Fibroblast of lung (primary cell): ENCODE data around the gene OR6B1.

Experiments
- EZH2 ChIP-seq: IDR thresholded peaks from 2 replicates; pipeline ENCODE4 v1.5.1; 2012; ENCODE audit warnings: low read length, control low read depth, mild to moderate bottlenecking; ENCODE audit errors: missing control alignments
- TF ChIP-seq, protein P1 (sequence below), 2 donors: IDR thresholded peaks in 1 of 2; conservative IDR thresholded peaks in 1 of 2; 1 replicate in 1 of 2; 2 replicates in 1 of 2; pipeline ENCODE4 v1.5.1; 2011 to 2012; ENCODE audit warnings: low read length in 2 of 2, control low read depth in 1 of 2, inconsistent platforms in 1 of 2, low read depth in 1 of 2, mild to moderate bottlenecking in 1 of 2

DNA sequence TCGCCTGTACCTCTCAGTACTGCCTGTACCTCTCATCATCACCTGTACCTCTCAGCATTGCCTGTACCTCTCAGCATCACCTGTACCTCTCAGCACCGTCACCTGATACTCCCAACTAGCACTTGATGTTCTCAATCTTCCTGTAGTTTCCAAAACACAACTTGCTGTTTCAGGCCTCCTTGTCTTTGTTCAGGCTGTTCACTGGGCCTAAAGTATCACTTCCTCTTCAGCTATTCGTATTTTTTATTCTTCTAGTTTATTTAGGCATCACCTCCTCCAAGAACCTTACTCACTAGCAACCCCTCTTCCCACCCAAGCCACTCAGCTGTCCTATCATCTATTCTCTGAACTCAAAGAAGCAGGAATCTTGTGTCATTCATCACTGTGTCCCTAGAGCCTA lies 24.1 kb downstream of the OR6B1 start:
- TF ChIP-seq, protein P1, sequence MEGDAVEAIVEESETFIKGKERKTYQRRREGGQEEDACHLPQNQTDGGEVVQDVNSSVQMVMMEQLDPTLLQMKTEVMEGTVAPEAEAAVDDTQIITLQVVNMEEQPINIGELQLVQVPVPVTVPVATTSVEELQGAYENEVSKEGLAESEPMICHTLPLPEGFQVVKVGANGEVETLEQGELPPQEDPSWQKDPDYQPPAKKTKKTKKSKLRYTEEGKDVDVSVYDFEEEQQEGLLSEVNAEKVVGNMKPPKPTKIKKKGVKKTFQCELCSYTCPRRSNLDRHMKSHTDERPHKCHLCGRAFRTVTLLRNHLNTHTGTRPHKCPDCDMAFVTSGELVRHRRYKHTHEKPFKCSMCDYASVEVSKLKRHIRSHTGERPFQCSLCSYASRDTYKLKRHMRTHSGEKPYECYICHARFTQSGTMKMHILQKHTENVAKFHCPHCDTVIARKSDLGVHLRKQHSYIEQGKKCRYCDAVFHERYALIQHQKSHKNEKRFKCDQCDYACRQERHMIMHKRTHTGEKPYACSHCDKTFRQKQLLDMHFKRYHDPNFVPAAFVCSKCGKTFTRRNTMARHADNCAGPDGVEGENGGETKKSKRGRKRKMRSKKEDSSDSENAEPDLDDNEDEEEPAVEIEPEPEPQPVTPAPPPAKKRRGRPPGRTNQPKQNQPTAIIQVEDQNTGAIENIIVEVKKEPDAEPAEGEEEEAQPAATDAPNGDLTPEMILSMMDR (conservative IDR thresholded peaks at IDR 0.05 in 1 of 2, IDR thresholded peaks at IDR 0.05 in 1 of 2; ENCODE audit: low read depth in 1 of 2, low read length in 2 of 2): no peak
- TF ChIP-seq EZH2: no peak
